NCI-H748 (cell line): Measurements from ENCODE around the gene ZNF503.
A peak's percentile ranks its signal among the peaks of the same experiment; 100 is the strongest.

Experiments
- DNase-seq: peaks from one replicate; lab custom pipeline; 2025; ENCODE audit not compliant: unreplicated experiment; lab: John Stamatoyannopoulos, UW

Gene ZNF503

DNA sequence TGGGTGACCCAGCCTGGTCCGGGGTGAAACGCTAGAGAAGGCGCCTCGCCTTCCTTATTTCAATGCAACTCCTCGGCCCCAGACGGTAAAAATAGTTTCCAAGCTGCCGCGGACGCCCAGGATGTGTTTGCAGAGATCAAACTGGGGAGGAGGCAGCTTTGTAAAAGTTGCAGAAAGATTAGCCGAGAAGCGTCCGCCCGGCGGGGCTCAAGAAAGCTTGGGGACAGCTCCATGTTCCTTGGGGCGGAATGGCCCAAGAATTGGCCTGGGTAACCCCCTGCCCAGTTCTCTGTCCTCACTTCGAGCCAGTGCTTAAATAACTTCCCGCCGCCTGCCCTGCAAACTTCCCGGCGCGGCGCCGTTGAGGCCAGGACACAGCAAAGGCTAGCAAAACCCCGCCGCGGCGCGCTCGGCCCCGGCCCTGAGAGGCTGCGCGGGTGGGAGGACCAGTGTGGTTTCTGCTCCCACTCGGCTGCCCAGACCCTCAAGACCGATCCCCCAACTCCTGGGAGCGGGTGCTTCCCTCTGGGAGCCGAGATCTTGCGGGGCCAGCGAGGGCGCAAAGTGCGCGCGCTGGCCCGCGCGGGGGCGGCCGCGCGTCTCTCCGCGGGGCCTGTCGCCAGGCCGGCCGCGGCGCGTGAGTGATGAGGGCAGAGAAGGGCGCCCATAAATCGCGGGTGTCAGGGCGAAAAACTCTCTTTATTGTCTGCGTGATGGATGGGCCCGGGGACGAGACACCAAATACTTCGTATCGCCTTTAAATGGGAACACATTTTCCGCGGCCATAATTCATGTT, 6.3 kb upstream of the ZNF503 start:
- DNase-seq: peak; percentile 62

DNA sequence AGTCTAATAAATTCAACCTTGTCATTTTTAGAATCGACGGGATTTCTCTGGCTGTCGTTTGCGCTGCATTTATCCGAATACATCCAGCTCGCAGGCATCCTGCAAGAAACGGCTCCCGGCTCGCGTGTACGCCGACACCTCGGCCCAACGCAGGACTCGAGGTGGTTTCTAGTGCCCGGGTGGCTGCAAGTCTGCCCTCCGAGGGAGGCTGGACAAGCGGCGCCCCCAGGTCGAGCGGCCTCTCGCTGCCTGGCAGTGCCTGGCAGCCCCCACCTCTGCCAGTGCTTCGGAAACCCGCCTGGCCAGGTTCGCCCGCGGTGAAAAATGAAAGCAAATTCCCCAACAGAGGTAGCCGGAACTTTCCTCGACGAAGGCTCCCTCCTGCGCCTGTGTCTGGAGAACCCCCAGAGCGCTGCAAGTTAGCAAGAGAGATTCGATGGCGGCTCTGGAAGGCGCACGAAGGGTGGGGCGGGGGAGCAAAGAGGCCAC, 5.7 kb upstream of the ZNF503 start:
- no peak for DNase-seq

DNA sequence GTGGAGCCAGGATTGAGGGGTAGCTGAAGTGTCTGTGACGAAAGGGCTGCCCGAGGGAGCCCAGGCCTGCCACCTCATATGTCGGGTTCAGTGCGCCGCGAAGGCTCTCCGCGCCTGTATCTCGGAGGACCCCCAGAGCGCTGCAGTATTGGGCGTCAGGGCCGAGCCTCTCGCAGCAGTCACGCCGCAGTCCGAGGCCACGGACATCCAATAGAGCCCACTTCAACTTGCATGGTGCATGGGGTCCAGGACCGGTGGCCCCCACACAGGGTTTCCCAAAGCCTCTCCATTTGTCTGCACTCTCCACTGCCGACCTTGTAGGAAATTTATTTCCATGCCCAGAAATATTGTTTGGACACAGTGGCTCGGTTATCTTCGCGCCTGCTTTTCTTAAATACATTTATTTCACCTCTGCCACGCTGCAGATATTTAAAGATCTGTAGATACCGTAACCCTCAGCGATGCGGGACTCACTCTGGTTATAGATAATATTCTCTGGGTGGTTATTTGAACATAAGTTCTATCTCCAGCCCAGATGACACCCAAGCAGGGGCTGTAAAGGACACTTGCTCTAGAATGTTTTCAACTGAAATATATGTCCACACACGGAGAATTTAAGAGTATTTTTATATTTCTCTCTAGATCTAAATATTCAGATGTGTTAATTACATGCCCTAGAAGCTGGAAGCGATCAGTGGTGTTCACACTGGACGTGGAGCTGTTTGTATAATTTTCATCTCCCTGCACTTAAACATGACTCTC, 5.1 kb upstream of the ZNF503 start:
- DNase-seq: no peak

DNA sequence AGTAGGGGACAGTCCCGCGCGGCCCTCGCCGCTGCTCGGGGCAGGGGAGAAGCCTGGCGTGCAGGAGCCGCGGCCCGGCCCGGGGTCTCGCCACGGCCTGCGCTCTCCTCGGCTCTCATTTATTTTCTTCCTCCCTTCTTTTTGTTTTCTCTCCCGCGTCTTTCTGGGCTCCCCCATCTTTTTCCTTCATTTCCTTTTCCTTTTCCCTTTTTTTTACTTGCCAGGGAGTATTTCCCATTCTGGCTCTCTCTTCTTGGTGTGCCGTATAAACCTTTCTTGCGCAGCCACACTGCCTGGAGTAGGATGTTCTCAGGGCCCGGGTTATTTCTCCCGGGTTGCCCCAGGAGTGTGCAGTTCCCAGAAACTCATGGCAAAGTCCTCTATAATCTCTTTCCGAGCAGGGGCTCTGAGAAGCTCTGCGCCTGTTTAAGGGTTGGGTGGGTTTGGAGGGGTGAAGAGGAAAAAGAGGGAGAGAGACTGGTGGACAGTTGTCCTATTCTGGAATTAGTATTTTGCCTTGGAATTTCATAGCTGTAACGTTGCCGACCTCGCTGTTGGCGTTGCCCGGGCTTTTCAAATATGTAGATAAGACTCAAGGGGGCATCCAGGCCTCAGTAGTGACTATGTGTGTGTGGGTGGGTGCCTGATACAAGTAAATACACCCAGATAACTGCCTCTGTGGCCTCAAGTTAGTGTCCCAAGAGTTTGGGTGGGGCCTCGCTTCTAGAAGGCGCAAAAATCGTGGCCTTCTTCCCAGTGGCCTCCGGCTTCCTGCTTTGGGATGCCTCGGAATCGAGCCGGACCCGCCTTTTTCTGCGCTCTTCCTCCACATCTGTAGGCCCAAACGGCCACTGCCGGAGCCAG, 4.3 kb upstream of the ZNF503 start:
- no peak for DNase-seq

DNA sequence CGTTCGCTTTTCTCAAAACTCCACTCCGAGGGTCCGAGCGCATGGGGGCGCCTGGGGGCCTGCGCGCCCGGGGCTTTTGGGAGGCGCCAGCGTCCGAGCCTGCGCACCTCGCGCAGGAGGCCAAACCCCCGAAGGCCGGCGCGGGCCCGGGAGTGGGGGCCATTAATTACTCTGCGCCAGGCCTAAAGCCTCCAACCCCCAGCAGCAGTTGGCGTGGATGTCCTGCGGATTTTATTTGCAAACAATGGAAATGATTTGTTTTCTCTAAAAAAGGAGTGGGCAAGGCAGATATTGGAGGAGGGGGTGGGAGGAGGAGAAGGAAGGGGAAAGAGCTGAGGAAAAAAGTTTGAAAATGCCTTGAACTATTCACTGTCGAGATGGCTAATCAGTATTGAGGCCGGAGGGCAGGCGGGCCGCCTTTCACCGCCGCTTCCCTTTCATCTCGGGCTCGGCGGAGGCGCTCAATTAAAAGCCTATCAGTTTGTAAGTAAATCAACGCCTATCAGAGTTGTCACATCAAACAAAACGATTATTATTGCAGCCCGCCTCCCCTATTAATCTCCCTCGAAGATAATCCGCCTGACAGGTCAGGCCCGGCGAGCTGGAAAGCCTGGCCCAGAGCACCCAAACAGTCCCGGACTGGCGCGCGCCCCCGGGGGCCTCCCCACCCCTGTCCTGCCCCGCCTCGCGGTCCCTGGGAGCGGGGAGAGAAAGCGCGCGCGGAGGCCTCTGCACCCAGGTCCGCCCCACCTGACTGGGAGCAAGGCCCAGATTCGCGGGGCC, 3.4 kb upstream of the ZNF503 start:
- peak; percentile 64 for DNase-seq

DNA sequence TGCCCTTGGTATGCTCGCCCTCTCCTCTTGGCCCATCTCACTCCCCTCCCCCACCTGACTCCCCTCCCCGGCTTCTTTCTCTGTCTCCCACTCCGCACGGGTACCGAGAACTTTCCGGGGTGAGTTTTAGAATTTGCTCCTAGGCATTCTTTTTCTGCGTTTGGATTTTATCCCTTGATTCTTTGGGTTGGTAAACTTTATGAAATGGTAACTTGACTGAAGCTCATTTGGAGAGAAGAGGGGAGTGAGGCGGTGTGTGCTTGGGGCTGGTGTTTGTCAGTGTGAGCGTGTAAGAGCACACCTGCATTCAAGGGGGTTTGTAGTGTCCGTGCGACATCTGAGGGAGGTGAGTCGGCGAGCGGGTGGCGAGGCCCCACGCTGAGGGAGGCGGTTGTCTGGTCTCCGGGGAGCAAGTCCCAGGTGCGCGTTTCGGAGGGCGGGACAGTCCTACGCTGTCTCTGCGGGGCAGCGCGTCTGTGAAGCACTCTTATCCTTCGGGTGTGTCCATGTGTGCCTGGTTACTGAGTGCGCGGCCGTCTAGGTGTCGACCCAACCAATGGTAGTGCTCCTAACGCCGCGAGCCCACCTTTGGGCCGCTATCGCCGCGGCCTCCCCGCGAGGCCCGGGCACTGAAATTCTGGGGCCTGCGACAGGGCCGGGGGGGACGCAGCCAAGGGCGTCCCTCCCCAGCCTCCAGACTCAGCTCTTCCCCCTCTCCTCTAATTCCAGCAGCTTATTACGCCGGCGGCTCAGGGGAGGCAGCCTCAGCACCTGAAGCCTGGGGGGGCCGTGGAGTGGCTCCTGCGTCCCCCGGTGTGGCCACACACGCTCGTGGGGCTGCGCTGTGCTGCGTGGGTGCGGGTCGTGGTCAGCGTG, 2.6 kb upstream of the ZNF503 start:
- DNase-seq: peak; percentile 81

DNA sequence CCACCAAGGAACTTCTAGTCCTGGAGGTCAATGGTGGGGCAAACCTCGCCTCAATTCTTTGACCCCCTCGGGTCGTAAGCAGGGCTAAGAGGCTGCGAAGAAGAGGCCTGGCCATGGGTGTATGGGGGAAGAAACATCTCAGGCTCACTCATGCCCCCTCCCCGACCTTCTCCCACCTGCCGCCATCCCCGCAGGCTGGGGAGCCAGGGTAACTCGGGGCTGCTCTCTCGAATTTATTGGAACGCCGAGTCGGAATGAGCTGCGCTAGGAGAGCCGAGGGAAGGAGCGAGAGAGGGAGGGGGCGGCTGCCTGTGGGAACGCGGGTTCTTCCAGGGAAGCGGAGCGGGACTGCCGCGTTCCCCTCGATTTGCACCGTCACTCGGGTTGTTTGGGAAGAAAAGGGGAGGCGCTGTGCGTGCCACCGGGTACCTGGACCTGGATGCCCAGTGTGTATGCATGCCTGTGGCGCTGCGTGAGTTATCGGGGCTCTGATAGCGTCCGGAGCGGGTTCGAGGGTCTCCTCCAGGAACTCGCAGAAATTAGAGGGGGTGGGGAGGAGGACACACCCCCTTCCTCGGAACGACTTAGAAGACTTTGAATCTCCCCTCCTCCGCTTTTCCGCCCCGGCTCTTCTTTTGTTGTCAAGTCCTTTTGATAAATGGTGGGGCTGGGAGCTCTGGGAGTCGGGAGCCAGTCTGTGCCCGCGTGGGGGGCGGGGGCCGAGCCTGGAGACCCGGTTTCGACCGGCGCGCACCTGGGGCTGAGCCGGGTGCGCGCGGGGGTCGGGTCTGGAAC, 1.8 kb upstream of the ZNF503 start:
- peak; percentile 71 for DNase-seq

DNA sequence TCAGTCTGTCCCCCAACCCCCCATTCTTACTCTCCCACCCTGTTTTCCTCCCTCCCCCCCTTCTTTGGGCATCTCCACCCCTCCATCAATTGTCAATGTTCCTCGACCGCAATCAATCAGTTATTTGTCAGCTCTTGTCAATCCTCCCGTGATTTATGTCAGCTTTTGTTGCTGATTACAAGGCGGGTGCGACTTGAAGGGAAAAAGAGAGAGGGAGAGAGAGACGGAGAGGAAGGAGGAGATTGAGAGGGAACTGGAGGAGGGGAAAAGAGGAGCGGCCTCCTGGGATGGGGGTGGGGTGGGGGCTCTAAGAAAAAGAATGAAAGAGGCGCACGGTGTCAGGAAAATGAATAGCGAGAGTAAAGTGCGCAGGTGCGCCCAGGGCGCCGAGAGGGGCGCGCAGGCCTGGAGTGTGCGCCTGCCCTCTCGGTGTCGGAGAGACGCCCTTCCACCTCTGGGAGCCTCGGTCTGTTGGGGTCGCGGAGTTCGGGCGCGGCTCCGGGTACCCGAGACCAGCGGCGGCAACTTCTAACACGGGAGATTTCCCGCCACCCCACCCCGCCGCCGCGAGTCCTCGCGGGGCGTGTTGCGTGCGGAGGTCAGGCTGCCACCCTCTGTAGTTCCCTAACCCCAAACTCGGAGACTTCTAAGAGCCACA, 1.1 kb upstream of the ZNF503 start:
- no peak for DNase-seq

DNA sequence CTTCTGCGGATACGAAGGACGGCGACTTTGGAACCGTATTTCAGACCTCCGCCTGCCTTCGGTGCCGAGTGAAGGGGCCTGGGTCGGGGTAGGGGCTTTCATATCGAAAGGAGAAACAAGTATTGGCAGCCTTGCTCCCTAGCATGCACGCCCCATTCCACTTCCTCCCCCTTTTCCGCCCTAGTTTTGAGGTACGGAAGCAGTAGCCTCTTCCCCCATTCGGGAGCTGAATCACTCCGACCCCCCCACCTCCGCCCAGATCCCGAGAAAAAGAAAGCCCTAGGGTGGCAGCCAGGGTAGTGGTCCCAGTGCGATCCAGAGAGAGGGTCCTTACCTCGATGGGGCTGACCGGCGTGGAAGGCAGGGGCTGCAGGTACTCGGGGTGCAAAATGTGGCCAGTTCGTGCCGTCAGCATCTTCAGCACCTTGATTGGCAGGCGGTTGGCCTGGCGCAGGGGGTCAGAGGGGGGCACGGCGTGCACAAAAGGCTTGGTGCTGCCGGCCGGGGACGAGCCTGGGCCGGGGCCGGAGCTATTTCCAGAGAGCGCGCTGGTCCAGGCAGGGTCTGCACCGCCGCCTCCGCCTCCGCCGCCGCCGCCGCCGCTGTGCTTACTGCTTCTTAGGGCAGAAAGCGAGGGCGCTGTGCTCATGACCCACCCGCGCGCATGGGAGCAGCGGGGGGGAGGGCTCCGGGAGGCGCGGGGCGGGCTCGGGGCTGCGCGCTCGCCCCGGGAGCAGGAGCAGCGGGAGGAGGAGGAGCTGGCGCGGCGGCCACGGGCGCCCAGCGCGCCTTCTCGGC, 594 bp downstream of the ZNF503 start:
- DNase-seq: peak; percentile 67

DNA sequence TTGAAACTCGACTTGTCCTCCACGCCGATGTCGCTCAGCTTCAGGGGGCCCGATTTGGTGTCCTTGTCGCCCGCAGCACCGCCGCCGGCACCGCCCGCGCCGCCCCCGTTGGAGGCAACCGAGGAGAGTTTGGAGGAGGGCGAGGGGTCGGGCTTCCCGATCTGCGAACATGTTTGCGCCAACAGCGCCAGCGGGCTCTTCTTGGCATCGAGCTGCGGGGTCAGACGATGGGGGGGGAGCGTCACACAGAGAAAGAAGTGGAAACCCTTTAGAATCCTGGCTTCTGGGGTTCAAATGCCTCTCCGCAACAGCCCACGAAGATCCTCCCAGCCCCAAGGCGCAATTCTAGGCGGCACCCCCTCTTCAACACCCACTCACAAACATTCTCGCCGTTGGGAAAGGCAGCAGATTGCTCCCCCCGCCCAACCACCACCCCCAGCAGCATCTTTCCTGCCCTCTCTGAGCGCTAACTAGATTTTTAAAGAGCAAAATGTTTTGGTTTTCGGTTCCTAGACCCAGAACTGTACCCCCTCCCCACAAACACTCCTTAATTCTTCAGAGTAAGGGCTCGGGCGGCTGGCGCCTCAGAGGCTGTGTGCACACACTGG, 1.3 kb downstream of the ZNF503 start:
- DNase-seq: no peak

DNA sequence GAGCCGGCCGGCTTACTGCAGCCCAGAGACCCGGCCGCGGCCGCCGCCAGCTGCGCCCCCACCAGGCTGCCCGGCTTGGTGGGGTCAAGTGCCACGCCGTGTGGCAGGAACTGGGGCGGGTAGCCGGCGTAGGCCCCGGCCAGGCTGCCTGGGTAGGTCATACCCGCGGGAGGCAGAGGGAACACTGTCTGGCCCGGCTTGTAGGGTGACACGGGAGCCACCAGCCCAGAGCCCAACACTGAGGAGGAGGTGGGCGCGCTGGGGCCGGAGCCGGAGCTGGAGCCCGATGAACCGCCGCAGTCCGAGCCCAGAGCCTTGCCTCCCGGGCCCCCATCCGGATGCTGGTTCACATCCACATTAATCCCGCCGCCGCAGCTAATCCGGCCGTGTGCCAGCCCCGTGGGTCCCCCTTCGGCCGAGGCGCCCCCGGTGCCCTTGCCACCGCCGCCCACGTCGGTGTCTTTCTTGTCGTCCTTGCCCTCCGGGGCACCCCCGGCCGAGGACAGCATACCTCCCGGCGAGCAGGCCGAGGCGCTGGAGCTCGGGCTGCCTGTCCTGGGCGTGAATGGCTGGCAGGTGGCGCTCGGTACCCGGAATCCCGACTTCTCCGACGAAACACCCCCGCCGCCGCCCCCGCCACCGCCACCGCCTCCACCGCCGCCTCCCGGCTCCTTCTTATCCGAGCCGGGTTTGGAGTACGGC, 2.0 kb downstream of the ZNF503 start:
- DNase-seq: peak; percentile 65

DNA sequence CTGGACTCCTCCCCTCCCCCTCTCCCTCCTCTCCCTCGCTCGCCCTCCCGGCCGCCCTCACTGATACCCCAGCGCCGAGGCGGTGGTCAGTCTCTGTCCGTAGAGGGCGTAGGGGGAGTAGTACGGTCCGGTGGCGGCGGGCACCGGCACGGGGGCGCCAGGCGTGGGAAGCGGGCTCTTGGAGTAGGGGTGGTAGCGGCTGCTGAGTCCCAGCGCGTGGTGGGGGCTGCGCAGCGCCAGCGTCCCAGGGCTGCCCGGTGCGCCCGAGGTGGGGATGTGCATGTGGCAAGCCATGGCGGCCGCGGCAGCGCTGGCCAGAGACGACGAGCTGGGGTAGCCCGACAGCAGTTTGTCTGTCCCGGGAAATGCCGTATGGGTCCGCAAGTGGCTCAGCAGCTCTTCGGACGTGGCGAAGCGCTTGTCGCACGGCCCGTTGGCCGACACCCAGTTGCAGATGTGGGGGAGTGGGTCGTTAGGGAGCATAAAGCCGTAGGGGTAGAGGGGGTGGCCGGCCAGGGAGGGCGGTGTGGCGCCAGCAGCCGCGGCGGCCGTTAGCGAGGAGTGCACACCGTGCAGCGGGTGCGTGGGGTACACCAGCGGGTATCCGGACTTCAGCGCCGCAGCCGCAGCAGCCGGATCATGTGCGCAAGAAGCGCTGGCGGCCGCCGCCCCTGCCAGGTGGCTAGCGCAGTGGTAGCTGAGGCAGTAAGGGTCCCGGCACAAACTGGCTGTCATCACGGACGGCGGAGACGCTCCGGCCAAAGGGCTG, 2.7 kb downstream of the ZNF503 start:
- DNase-seq: no peak

DNA sequence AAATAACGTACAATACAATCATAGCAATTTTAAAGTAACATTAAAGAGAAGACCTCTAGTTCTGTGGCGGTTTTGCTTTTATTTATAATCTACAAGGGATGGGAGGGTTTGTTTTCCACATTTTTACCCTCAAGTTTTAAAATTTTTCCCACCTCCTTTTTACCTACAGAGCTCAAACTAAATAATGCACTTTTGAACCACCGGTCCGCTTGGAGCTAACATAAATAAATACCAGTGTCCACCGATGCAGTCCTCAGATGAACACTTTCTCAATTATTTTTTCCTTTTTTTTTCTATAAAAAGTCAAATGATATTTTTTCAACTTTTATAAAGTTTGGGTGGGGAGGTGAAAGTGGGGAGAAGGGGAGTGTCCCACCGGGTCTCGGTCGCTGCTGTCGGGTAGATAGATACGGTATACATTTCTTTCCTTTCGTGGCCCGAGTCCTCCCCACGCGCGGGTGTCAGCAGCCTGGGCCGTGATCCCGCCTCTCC, 3.3 kb downstream of the ZNF503 start:
- no peak for DNase-seq

DNA sequence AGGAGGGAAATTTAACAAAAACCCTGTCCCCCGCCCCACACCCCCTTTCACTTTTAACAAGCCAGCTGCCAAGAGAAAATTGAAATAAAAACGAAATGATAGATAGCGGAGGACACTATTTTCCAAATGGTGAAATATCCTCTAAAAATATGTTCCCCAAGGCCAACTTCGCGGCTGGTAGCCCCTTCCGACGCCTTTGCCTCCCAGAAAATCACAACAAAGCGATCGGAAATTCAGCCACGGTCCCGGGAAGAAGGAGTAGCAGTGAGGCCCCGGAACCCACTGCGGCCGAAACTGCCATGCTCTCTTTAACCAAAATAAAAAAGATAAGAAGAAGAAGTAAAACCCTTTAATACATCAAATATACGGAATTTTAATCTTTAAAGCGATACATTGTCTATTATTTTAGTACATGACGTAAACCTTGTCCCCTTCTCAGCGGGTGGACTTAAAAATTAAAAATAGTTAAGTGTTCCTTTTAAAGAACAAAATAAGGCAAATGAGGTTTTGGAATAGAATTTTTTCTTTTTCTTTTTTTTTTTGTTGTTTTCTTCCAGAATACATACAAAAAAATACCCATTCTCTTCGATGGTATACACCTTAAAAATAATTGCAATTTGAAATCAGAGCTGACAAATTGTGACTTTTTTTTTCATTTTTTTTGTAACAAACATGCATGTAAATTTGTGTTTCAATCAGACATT, 3.9 kb downstream of the ZNF503 start:
- DNase-seq: no peak
